HTR-8/SVneo (cell line): ENCODE results near the gene SFRP4.
A peak's percentile ranks its signal among the peaks of the same experiment; 100 is the strongest.
"Not testable (repeated sequence)": the region's sequence is repeated elsewhere in the genome, so short reads cannot be mapped to it uniquely, and the experiment has no call there.

ENCODE experiments used
- DNase-seq: peaks from one replicate; pipeline ENCODE4 v3.0.0; 2011; ENCODE audit warnings: low spot score, mixed read lengths; ENCODE audit not compliant: insufficient read length
- FAIRE-seq: peaks from 2 replicates; lab custom pipeline; 2011; peaks lifted over from hg19 to GRCh38; lab: Jason Lieb, UNC

SFRP4 gene

GRCh38 chr7:37916673-37917660 is at the start of gene SFRP4:
Gene SFRP4, minus strand, starts transcription at chr7:37916817. Its CDS starts 280 bp downstream, at chr7:37916537.
- FAIRE-seq (no peak), DNase-seq (peak; percentile 23)

- FAIRE-seq (no peak), DNase-seq (no peak)
Observed at GRCh38 chr7:37964196-37964595, 47.6 kb upstream of the SFRP4 start.

GRCh38 chr7:37961251-37961650 is 44.6 kb upstream of the SFRP4 start:
- no peak for FAIRE-seq

GRCh38 chr7:37960483-37960882 is 43.9 kb upstream of the SFRP4 start:
- no peak for FAIRE-seq
- DNase-seq: no peak

More at GRCh38 chr7:37961251-37961650, 44.6 kb upstream of the SFRP4 start:
- no peak for DNase-seq

GRCh38 chr7:37957221-37957970 is 40.8 kb upstream of the SFRP4 start:
- DNase-seq (no peak), FAIRE-seq (no peak)

- FAIRE-seq: no peak
Observed at GRCh38 chr7:37956791-37957190, 40.2 kb upstream of the SFRP4 start.

GRCh38 chr7:37954217-37954616 is 37.6 kb upstream of the SFRP4 start:
- not testable (repeated sequence) for FAIRE-seq, DNase-seq

More at GRCh38 chr7:37956791-37957190, 40.2 kb upstream of the SFRP4 start:
- no peak for DNase-seq

- FAIRE-seq: no peak
- DNase-seq: no peak
Observed at GRCh38 chr7:37952240-37952639, 35.6 kb upstream of the SFRP4 start.

GRCh38 chr7:37947941-37948210 is 31.3 kb upstream of the SFRP4 start:
- DNase-seq (no peak), FAIRE-seq (no peak)

GRCh38 chr7:37947138-37947940 is 30.7 kb upstream of the SFRP4 start:
- DNase-seq: no peak
- peak; percentile 38 for FAIRE-seq

- FAIRE-seq (no peak), DNase-seq (no peak)
Observed at GRCh38 chr7:37945336-37945735, 28.7 kb upstream of the SFRP4 start.

- no peak for DNase-seq
- no peak for FAIRE-seq
Observed at GRCh38 chr7:37944737-37945054, 28.1 kb upstream of the SFRP4 start.

GRCh38 chr7:37943905-37944736 is 27.5 kb upstream of the SFRP4 start:
- no peak for FAIRE-seq
- no peak for DNase-seq

GRCh38 chr7:37942934-37943610 is 26.5 kb upstream of the SFRP4 start:
- FAIRE-seq: no peak

GRCh38 chr7:37933018-37933566 is 16.5 kb upstream of the SFRP4 start:
- DNase-seq: no peak
- FAIRE-seq: no peak

More at GRCh38 chr7:37942934-37943610, 26.5 kb upstream of the SFRP4 start:
- DNase-seq: no peak

- DNase-seq (no peak), FAIRE-seq (no peak)
Observed at GRCh38 chr7:37932543-37932942, 15.9 kb upstream of the SFRP4 start.

- no peak for DNase-seq
- no peak for FAIRE-seq
Observed at GRCh38 chr7:37930226-37930948, 13.8 kb upstream of the SFRP4 start.

GRCh38 chr7:37928878-37929277 is 12.3 kb upstream of the SFRP4 start:
- no peak for DNase-seq
- no peak for FAIRE-seq
